ENCODE measurements around the gene ZNF76. TPM values are rescaled to one million over a fixed set of nuclear protein-coding genes. Genes with fewer than 3 reads are reported as not detected.
A peak's percentile ranks its signal among the peaks of the same experiment; 100 is the strongest.

ZNF76 gene
- total RNA-seq, 4 donors from 2014 or later = 41.6 to 97.2 (median 55.5) TPM

- TF ChIP-seq, protein P1, sequence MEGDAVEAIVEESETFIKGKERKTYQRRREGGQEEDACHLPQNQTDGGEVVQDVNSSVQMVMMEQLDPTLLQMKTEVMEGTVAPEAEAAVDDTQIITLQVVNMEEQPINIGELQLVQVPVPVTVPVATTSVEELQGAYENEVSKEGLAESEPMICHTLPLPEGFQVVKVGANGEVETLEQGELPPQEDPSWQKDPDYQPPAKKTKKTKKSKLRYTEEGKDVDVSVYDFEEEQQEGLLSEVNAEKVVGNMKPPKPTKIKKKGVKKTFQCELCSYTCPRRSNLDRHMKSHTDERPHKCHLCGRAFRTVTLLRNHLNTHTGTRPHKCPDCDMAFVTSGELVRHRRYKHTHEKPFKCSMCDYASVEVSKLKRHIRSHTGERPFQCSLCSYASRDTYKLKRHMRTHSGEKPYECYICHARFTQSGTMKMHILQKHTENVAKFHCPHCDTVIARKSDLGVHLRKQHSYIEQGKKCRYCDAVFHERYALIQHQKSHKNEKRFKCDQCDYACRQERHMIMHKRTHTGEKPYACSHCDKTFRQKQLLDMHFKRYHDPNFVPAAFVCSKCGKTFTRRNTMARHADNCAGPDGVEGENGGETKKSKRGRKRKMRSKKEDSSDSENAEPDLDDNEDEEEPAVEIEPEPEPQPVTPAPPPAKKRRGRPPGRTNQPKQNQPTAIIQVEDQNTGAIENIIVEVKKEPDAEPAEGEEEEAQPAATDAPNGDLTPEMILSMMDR (IDR thresholded peaks at IDR 0.05) = no peak
- TF ChIP-seq EP300 (IDR thresholded peaks at IDR 0.05) (no peak), POLR2A (IDR thresholded peaks at IDR 0.05) (no peak)
- no peaks in the 10 kb centered on the region for H3K27me3 ChIP-seq
- WGBS, 2 donors = 74 to 78% methylated on average over 6 of the region's 6 CpGs
- peak overlapping the region in 1 of 4 donors; percentile 74 for H3K27ac ChIP-seq
- H3K9me3 ChIP-seq = no peaks in the 10 kb centered on the region
- no peak overlapping the region for H3K4me3 ChIP-seq
- peaks cover 0 to 17% (median 2%) of the 10 kb centered on the region in 4 donors for H3K4me1 ChIP-seq
- H3K36me3 ChIP-seq = no peaks in the 10 kb centered on the region
- DNase-seq (ENCODE audit: low spot score in 2 of 2) = no peak
Observed at GRCh38 chr6:35310265-35310831, 50.8 kb downstream of the ZNF76 start.

DNA sequence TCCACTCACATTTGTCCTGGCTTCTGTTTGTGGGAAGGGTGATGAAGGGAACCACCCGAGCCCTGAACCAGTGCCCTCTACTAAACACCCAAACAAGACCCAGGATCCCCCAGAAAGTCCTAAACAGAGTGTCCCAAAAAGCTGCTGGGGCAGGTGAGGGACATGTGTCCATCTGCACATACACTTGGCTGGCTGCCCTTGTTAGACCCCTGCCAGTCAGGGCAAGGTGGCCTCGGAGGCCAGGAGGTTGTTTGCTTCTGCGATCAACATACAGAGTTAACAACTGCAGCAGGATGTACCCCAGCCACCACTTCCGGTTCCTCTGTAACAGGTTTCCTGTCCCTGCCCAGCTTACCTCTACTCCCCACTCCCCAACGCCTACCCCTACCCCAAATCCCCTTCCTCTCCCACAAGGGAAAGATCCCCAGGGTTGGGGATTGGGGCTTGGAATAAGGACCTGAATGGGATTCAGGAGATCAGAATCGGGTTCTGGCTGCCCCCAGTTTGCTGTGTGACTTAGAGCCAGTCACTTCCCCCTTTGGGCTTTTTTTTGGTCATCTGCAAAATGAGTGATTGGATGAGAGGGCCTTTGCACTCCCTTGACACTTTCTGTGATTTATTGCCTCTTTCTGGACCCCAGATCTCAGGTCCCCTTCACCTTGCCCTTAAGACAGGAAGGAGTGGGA lies 52.0 kb downstream of the ZNF76 start:
- Histone ChIP-seq H3K4me3 (no peak overlapping the region), H3K27me3 (no peaks in the 10 kb centered on the region), H3K4me1 (peaks cover 0 to 17% (median 2%) of the 10 kb centered on the region in 4 donors), H3K9me3 (no peaks in the 10 kb centered on the region), H3K27ac (peak overlapping the region in 2 of 4 donors; percentile 55 to 74), H3K36me3 (no peaks in the 10 kb centered on the region)
- no peak for TF ChIP-seq EP300 (IDR thresholded peaks at IDR 0.05)
- no peak for TF ChIP-seq POLR2A (IDR thresholded peaks at IDR 0.05)
- TF ChIP-seq, protein P1 (IDR thresholded peaks at IDR 0.05) = no peak
- WGBS, 2 donors = 73 to 82% methylated on average over 6 of the region's 6 CpGs
- no peak for DNase-seq (ENCODE audit: low spot score in 2 of 2)

DNA sequence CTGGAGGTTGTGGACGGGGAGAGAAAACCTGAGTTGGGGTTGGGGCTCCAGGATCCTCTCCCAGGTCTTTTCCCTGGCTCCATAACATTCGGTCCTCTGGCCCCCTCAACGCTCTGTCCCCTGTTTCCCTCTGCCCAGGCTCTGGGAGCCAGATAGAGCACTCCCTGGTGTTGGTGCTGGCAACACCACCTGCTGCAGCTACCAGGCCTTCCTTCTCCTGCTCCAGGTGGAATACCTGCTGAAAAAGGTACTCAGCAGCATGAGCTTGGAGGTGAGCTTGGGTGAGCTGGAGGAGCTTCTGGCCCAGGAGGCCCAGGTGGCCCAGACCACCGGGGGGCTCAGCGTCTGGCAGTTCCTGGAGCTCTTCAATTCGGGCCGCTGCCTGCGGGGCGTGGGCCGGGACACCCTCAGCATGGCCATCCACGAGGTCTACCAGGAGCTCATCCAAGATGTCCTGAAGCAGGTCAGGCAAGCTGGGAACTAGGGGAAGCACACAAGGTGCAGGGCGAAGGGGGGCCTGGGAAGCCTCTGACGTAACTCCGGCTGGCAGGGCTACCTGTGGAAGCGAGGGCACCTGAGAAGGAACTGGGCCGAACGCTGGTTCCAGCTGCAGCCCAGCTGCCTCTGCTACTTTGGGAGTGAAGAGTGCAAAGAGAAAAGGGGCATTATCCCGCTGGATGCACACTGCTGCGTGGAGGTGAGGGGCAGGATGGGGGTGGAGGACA lies 52.7 kb downstream of the ZNF76 start:
- Histone ChIP-seq H3K27me3 (no peaks in the 10 kb centered on the region), H3K4me1 (peaks cover 0 to 17% (median 2%) of the 10 kb centered on the region in 4 donors), H3K9me3 (no peaks in the 10 kb centered on the region), H3K4me3 (no peak overlapping the region), H3K27ac (peak overlapping the region in 2 of 4 donors; percentile 55 to 74), H3K36me3 (no peaks in the 10 kb centered on the region)
- TF ChIP-seq, protein P1 (IDR thresholded peaks at IDR 0.05) = no peak
- TF ChIP-seq POLR2A (IDR thresholded peaks at IDR 0.05) (no peak), EP300 (IDR thresholded peaks at IDR 0.05) (no peak)
- DNase-seq (ENCODE audit: low spot score in 2 of 2) = no peak
- 81 to 84% methylated on average over 18 to 19 of the region's 19 CpGs for WGBS, 2 donors

GRCh38 chr6:35312807-35313206 lies 53.3 kb downstream of the ZNF76 start:
- H3K27ac ChIP-seq = no peak overlapping the region
- H3K9me3 ChIP-seq = no peaks in the 10 kb centered on the region
- WGBS, 2 donors = 46 to 69% methylated on average over 2 of the region's 2 CpGs
- H3K27me3 ChIP-seq = no peaks in the 10 kb centered on the region
- H3K4me3 ChIP-seq = no peak overlapping the region
- no peaks in the 10 kb centered on the region for H3K36me3 ChIP-seq
- H3K4me1 ChIP-seq = peaks cover 0 to 17% (median 4%) of the 10 kb centered on the region in 4 donors
- no peak for DNase-seq (ENCODE audit: low spot score in 2 of 2)
- TF ChIP-seq EP300 (IDR thresholded peaks at IDR 0.05) = no peak
- TF ChIP-seq POLR2A (IDR thresholded peaks at IDR 0.05) = no peak
- TF ChIP-seq, protein P1 (IDR thresholded peaks at IDR 0.05) = no peak
